Right lobe of liver (tissue), 6 donors: ENCODE data around the gene DPYD. TPM values are rescaled to one million over a fixed set of nuclear protein-coding genes. Genes with fewer than 3 reads are reported as not detected.

ENCODE experiments used
- ATAC-seq, 4 donors: fragments of 200-7000 bp; cut with Tn5 transposase; one replicate each; pipeline ENCODE4 v1.9.1; 2020; ENCODE audit warnings: mild to moderate bottlenecking in 4 of 4, moderate library complexity in 4 of 4
- DNase-seq, 3 donors: peaks; one replicate each; pipeline ENCODE4 v3.0.0-alpha.2; 2020
- H3K27ac ChIP-seq, 3 donors: fragments of 200-600 bp; one replicate each; pipeline ENCODE4 v1.8.0; 2022
- H3K27me3 ChIP-seq, 2 donors: fragments of 200-600 bp; one replicate each; pipeline ENCODE4 v1.8.0; 2022
- H3K36me3 ChIP-seq, 4 donors: fragments of 200-600 bp; sonication (generic) in 1 of 4; one replicate each; pipeline versions ENCODE4 v1.5.1 to v1.8.0; 2017 to 2022; ENCODE audit warnings: control low read depth in 1 of 4
- H3K4me1 ChIP-seq, 4 donors: fragments of 200-600 bp; sonication (generic) in 1 of 4; one replicate each; pipeline versions ENCODE4 v1.5.1 to v1.8.0; 2017 to 2022; ENCODE audit warnings: control low read depth in 1 of 4
- H3K4me3 ChIP-seq, 3 donors: fragments of 200-600 bp; one replicate each; pipeline ENCODE4 v1.8.0; 2022
- H3K9me3 ChIP-seq, 4 donors: fragments of 200-600 bp; sonication (generic) in 1 of 4; one replicate each; pipeline versions ENCODE4 v1.5.1 to v1.8.0; 2017 to 2022; ENCODE audit warnings: control low read depth in 1 of 4
- POLR2A ChIP-seq: fragments of 450-650 bp; IDR thresholded peaks from one replicate; pipeline ENCODE4 v1.6.1; 2017; ENCODE audit warnings: antibody characterized with exemption, mild to moderate bottlenecking
- WGBS: methylation state at CpG from one replicate; pipeline ENCODE4 v1.1.6; 2018; ENCODE audit warnings: low coverage, low lambda C conversion rate; ENCODE audit not compliant: insufficient coverage; ENCODE audit errors: missing lambda C conversion rate; 5-methylcytosine and 5-hydroxymethylcytosine counted together
- intact Hi-C, 2 donors: fragments of 100-400 bp; cut with DNase I; formaldehyde crosslinking; loops; one replicate each; pipeline versions ENCODE4 v1.11.2 to v1.14.1; 2022
- total RNA-seq, 6 experiments: library from RNA; depleted of rRNA in 2 of 6; stranded (reverse); fragments of >200 nt in 2 of 6; fragmentation: NEBNext Ultra II Directional in 3 of 6; extraction: Animal tissue kit (Norgen Biotek cat#: 25700) in 3 of 6; gene quantifications; one replicate each; pipeline versions ENCODE4 v1.1.0 to v1.2.4, GENCODE V29; 2016 to 2023
- TF ChIP-seq, protein P1 (sequence below), 4 donors: fragments of 200-600 bp in 3 of 4; fragments of 450-650 bp in 1 of 4; IDR thresholded peaks; one replicate each; pipeline versions ENCODE4 v1.5.1 to v1.8.0; 2016 to 2022; ENCODE audit warnings: antibody characterized with exemption in 4 of 4, mild to moderate bottlenecking in 2 of 4
- donor health status: DM: no; HTN: yes; CAD: no.
- donor health status: DM: no; HTN: no; CAD: no.
- donor health status: DM: no; HTN: no; CAD: no.
- donor health status: DM: no; HTN: yes; CAD: no.
- donor health status: DM: no; HTN: yes; CAD: no.

DPYD gene
- total RNA-seq, 6 experiments from 2014 or later: 25.2 to 74.4 (median 40.0) TPM

DNA sequence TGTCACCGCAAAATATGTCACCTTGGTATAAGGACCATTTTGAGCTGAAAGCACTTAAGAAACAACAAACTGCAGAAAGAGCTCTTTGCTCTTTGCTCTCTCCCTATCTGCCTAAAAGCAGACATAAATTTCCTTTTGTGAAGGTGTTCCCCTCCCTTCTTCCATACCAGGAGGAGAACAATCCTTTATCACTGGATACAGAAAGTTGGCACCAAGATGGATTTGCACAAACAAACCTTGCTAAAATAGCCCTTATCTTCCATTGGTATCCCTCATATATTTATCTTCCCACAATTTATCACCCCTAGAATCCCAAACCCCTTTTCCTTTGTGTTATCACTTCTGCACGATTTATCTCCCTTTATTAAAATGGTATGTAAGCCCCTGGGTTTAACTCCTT, 51.4 kb downstream of the DPYD start:
- no peak for ATAC-seq
- TF ChIP-seq POLR2A: no peak
- TF ChIP-seq, protein P1, sequence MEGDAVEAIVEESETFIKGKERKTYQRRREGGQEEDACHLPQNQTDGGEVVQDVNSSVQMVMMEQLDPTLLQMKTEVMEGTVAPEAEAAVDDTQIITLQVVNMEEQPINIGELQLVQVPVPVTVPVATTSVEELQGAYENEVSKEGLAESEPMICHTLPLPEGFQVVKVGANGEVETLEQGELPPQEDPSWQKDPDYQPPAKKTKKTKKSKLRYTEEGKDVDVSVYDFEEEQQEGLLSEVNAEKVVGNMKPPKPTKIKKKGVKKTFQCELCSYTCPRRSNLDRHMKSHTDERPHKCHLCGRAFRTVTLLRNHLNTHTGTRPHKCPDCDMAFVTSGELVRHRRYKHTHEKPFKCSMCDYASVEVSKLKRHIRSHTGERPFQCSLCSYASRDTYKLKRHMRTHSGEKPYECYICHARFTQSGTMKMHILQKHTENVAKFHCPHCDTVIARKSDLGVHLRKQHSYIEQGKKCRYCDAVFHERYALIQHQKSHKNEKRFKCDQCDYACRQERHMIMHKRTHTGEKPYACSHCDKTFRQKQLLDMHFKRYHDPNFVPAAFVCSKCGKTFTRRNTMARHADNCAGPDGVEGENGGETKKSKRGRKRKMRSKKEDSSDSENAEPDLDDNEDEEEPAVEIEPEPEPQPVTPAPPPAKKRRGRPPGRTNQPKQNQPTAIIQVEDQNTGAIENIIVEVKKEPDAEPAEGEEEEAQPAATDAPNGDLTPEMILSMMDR (IDR thresholded peaks at IDR 0.05): no peak
- WGBS: 28% methylated on average over 2 of the region's 2 CpGs
- H3K9me3 ChIP-seq: no peaks in the 10 kb centered on the region
- no peak overlapping the region for H3K27ac ChIP-seq
- DNase-seq: no peak
- no peak overlapping the region for H3K4me3 ChIP-seq
- H3K4me1 ChIP-seq: no peaks in the 10 kb centered on the region
- no peaks in the 10 kb centered on the region for H3K36me3 ChIP-seq
- intact Hi-C loops: no loop called here
- no peaks in the 10 kb centered on the region for H3K27me3 ChIP-seq

DNA sequence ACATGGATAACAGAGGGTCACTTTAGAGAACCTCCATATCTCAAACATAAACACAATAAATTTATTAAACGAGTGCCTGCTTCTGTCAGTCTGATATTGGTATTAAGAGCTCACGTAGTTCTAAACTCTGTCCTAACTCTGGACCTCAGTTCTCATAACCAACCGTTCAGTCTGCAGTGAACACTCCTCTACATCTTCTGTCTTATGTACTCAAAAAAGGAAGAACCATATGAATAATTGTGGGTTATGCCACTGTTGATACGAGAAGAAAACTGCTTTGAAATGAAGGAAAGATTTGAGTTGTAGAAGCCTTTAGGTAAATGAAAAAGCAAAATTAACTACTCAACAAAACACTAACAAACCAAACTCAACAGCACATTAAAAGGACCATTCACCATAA, 53.7 kb downstream of the DPYD start:
- Histone ChIP-seq H3K36me3 (no peaks in the 10 kb centered on the region), H3K9me3 (no peaks in the 10 kb centered on the region), H3K4me3 (no peak overlapping the region), H3K27me3 (no peaks in the 10 kb centered on the region), H3K4me1 (no peaks in the 10 kb centered on the region), H3K27ac (no peak overlapping the region)
- DNase-seq (no peak), ATAC-seq (no peak)
- intact Hi-C loops: no loop called here
- WGBS: 86% methylated on average over 4 of the region's 4 CpGs
- TF ChIP-seq, protein P1 (IDR thresholded peaks at IDR 0.05): no peak
- TF ChIP-seq POLR2A: no peak

DNA sequence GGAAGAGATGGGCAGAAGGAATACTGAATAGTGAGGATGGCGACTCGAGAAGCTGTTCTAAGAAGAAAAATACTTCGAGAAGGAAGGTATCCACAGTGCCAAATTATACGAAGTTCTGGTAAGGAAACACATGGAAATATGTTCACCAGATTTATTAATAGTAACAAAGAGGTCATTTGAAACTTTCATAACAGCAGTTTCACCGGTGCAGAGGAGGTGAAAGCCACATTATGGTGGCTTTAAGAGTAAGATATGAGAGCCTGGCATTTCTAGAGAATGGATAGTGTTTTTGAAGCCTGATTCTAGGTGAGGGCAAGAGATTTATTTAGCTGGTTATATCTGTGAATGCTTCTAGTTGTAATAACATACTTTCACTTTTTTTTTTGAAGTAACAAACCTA, 56.2 kb downstream of the DPYD start:
- H3K9me3 ChIP-seq: no peaks in the 10 kb centered on the region
- H3K4me1 ChIP-seq: no peaks in the 10 kb centered on the region
- no peak overlapping the region for H3K4me3 ChIP-seq
- intact Hi-C loops: no loop called here
- H3K27me3 ChIP-seq: no peaks in the 10 kb centered on the region
- H3K36me3 ChIP-seq: no peaks in the 10 kb centered on the region
- H3K27ac ChIP-seq: no peak overlapping the region
- DNase-seq (no peak), ATAC-seq (no peak)
- WGBS: 69% methylated on average over 5 of the region's 5 CpGs
- no peak for TF ChIP-seq POLR2A
- TF ChIP-seq, protein P1 (IDR thresholded peaks at IDR 0.05): no peak

DNA sequence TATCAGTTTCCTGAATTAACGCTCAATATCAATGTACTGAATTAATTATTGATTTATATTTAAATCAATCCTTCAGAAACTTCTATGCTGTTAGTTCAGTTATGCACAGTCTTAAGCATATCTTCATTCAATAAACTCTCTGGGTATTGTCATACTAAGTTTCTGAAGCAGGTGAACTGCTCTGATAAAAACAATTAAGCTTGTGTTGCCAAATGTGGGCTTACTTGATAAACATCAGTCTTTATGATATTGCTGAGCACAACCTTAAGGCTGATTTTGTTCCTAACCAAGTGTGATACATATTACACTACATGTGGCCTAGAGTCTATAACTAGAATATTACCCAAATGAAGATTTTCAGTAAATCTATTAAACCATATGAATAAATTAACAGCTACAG, 67.6 kb downstream of the DPYD start:
- WGBS: 100% methylated on average over 1 of the region's 1 CpG
- Histone ChIP-seq H3K4me1 (no peaks in the 10 kb centered on the region), H3K36me3 (no peaks in the 10 kb centered on the region), H3K27ac (no peak overlapping the region), H3K4me3 (no peak overlapping the region), H3K27me3 (no peaks in the 10 kb centered on the region), H3K9me3 (no peaks in the 10 kb centered on the region)
- no peak for DNase-seq
- TF ChIP-seq POLR2A: no peak
- TF ChIP-seq, protein P1 (IDR thresholded peaks at IDR 0.05): no peak
- intact Hi-C loops: no loop called here
- no peak for ATAC-seq
